SK-N-SH (cell line): ENCODE results near the gene ADAM20. TPM values are rescaled to one million over a fixed set of nuclear protein-coding genes. Genes with fewer than 3 reads are reported as not detected.

Experiments used
- CTCF ChIA-PET: fragments of 300-600, 350-600 bp; formaldehyde crosslinking; extraction: SDS; loops from one replicate; lab custom pipeline; 2021; lab: Yijun Ruan, JAX
- POLR2A ChIA-PET: fragments of 350-600 bp; sonication (Branson Sonifier 250); formaldehyde crosslinking; extraction: SDS; loops from one replicate; lab custom pipeline; 2020; ENCODE audit warnings: antibody characterized with exemption, inconsistent platforms; lab: Yijun Ruan, JAX
- DNase-seq: peaks from one replicate; pipeline ENCODE4 v3.0.0; 2012
- H2AFZ ChIP-seq: fragments of 200-600 bp; sonication (generic); 2 replicates; pipeline ENCODE4 v1.8.1; 2016; ENCODE audit warnings: antibody characterized with exemption, mild to moderate bottlenecking, low read depth
- H3F3A ChIP-seq: fragments of 200-600 bp; sonication (generic); replicated peaks from 2 replicates; pipeline ENCODE3; 2016; ENCODE audit warnings: antibody characterized with exemption, mild to moderate bottlenecking; ENCODE audit not compliant: insufficient read depth
- H3K27ac ChIP-seq, 2 experiments: fragments of 200-500 bp in 1 of 2; fragments of 200-600 bp in 1 of 2; sonication (Bioruptor generic) in 1 of 2; sonication (generic), shearing (Covaris generic) in 1 of 2; 2 replicates each; pipeline versions ENCODE4 v1.5.1 to v1.6.1; 2014 to 2016; ENCODE audit warnings: low read depth in 2 of 2, inconsistent platforms in 1 of 2, low read length in 1 of 2, mild to moderate bottlenecking in 1 of 2, mixed read lengths in 1 of 2
- H3K27me3 ChIP-seq: fragments of 200-600 bp; sonication (generic), shearing (Covaris generic); 2 replicates; pipeline ENCODE4 v1.6.1; 2016; ENCODE audit warnings: mixed run types; ENCODE audit not compliant: insufficient read depth
- H3K36me3 ChIP-seq, 2 experiments: fragments of 200-500 bp in 1 of 2; fragments of 200-600 bp in 1 of 2; sonication (Bioruptor generic) in 1 of 2; sonication (generic) in 1 of 2; replicated peaks in 1 of 2; 2 replicates each; pipeline versions ENCODE3 to v1.5.1; 2014 to 2016; ENCODE audit warnings: low read length in 1 of 2, mild to moderate bottlenecking in 1 of 2; ENCODE audit not compliant: insufficient read depth in 2 of 2, control insufficient read depth in 1 of 2
- H3K4me1 ChIP-seq, 2 experiments: fragments of 200-500 bp in 1 of 2; fragments of 200-600 bp in 1 of 2; sonication (Bioruptor generic) in 1 of 2; sonication (generic), shearing (Covaris generic) in 1 of 2; 2 replicates each; pipeline versions ENCODE4 v1.5.1 to v1.6.1; 2014 to 2016; ENCODE audit warnings: low read depth in 1 of 2, low read length in 1 of 2, mixed run types in 1 of 2; ENCODE audit not compliant: insufficient read depth in 2 of 2, control insufficient read depth in 1 of 2
- H3K4me2 ChIP-seq: fragments of 200-600 bp; sonication (generic), shearing (Covaris generic); 2 replicates; pipeline ENCODE4 v1.6.1; 2017; ENCODE audit warnings: mixed run types
- H3K4me3 ChIP-seq, 2 experiments: fragments of 200-500 bp in 1 of 2; fragments of 200-600 bp in 1 of 2; sonication (Bioruptor generic) in 1 of 2; sonication (generic), shearing (Covaris generic) in 1 of 2; 2 replicates each; pipeline versions ENCODE4 v1.5.1 to v1.8.1; 2014 to 2016; ENCODE audit warnings: low read depth in 2 of 2, inconsistent platforms in 1 of 2, low read length in 1 of 2, mild to moderate bottlenecking in 1 of 2, mixed read lengths in 1 of 2, moderate library complexity in 1 of 2
- H3K79me2 ChIP-seq: fragments of 200-600 bp; sonication (generic); 2 replicates; pipeline ENCODE4 v1.8.1; 2017; ENCODE audit warnings: mild to moderate bottlenecking; ENCODE audit not compliant: insufficient read depth
- H3K9ac ChIP-seq: fragments of 200-600 bp; sonication (generic); 2 replicates; pipeline ENCODE4 v1.6.1; 2017; ENCODE audit warnings: mixed run types
- H3K9me2 ChIP-seq: fragments of 200-600 bp; sonication (generic); 2 replicates; pipeline ENCODE4 v1.6.1; 2017; ENCODE audit warnings: mixed run types
- H3K9me3 ChIP-seq: fragments of 200-600 bp; sonication (generic); 2 replicates; pipeline ENCODE4 v1.6.1; 2017; ENCODE audit warnings: mixed run types, mild to moderate bottlenecking, moderate library complexity
- H4K20me1 ChIP-seq: fragments of 200-600 bp; sonication (generic); 2 replicates; pipeline ENCODE4 v1.6.1; 2017; ENCODE audit warnings: mild to moderate bottlenecking, mixed run types; ENCODE audit not compliant: insufficient read depth
- FOSL2 ChIP-seq: IDR thresholded peaks from 2 replicates; pipeline ENCODE4 v1.4.0; 2012; ENCODE audit warnings: low read depth, mild to moderate bottlenecking, moderate library complexity, borderline replicate concordance
- GABPA ChIP-seq: IDR thresholded peaks from 2 replicates; pipeline ENCODE4 v1.4.0; 2012; ENCODE audit warnings: low read depth, mild to moderate bottlenecking
- JUND ChIP-seq: IDR thresholded peaks from 2 replicates; pipeline ENCODE4 v1.4.0; 2012
- NRF1 ChIP-seq: IDR thresholded peaks from 2 replicates; pipeline ENCODE4 v1.6.1; 2012; ENCODE audit warnings: low read depth, mild to moderate bottlenecking, low read length
- RCOR1 ChIP-seq: fragments of 150-350 bp; IDR thresholded peaks from 2 replicates; pipeline ENCODE4 v1.6.1; 2017; ENCODE audit warnings: antibody characterized with exemption, low read length
- SIN3A ChIP-seq: IDR thresholded peaks from 2 replicates; pipeline ENCODE4 v1.6.1; 2012; ENCODE audit warnings: low read depth, mild to moderate bottlenecking, low read length, moderate library complexity, borderline replicate concordance
- WGBS: methylation state at CpG from one replicate; pipeline ENCODE4 v1.1.6; 2017; ENCODE audit warnings: low lambda C conversion rate; 5-methylcytosine and 5-hydroxymethylcytosine counted together
- polyA plus RNA-seq, 3 experiments: library from polyadenylated mRNA; depleted of rRNA; stranded (reverse); fragments of >200 nt; gene quantifications; 2 replicates each; pipeline ENCODE4 v1.2.3, GENCODE V29; 2012
- TF ChIP-seq, protein P1 (sequence below): IDR thresholded peaks from 2 replicates; pipeline ENCODE4 v1.6.1; 2012; ENCODE audit warnings: mild to moderate bottlenecking, low read depth, low read length, moderate library complexity
- TF ChIP-seq, protein P2 (sequence below): fragments of 150-350 bp; IDR thresholded peaks from 2 replicates; pipeline ENCODE4 v1.6.1; 2016; ENCODE audit warnings: mild to moderate bottlenecking, low read depth, low read length
- TF ChIP-seq, protein P3 (sequence below): IDR thresholded peaks from 2 replicates; pipeline ENCODE4; 2012
- TF ChIP-seq, protein P4 (sequence below): IDR thresholded peaks from 2 replicates; pipeline ENCODE4 v1.4.0; 2012; ENCODE audit warnings: low read depth, borderline replicate concordance

Gene ADAM20
- polyA plus RNA-seq, 1 of the 3 experiments (the other 2 are of a cell fraction): 0.15 TPM

DNA sequence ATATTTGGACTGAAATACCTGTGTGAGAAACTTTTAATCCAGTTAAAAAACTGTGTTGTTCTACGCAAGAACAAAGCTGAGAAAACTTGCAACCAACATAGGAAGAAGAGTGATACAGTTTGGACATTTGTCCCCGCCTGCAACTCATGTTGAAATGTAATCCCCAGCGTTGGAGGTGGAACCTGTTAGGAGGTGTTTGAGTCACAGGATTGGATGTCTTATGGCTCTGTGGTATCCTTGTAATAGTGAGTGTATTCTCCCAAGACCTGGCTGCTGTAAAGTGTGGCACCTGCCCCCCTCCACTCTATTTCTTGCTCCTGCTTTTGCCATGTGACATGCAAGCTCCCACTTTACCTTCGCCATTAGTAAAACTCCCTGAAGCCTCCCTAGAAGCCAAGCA is 28.6 kb upstream of the ADAM20 start:
- H2AFZ ChIP-seq: no peak overlapping the region
- H3K27ac ChIP-seq: no peak overlapping the region
- H3K4me2 ChIP-seq: no peak overlapping the region
- CTCF ChIA-PET: interaction anchor here (1.1 kb wide), 1 partner anchor 42 kb away, joined by 3 read pairs; no protein-coding TSS in a partner anchor
- H3K9ac ChIP-seq: no peak overlapping the region
- no peaks in the 10 kb centered on the region for H3K27me3 ChIP-seq
- H3K79me2 ChIP-seq: peaks cover under 1% of the 10 kb centered on the region; the same call in 1 of the 2 replicates
- H3K36me3 ChIP-seq: peaks cover 36 to 47% of the 10 kb centered on the region in 2 experiments
- no peak for TF ChIP-seq RCOR1
- TF ChIP-seq, protein P1, sequence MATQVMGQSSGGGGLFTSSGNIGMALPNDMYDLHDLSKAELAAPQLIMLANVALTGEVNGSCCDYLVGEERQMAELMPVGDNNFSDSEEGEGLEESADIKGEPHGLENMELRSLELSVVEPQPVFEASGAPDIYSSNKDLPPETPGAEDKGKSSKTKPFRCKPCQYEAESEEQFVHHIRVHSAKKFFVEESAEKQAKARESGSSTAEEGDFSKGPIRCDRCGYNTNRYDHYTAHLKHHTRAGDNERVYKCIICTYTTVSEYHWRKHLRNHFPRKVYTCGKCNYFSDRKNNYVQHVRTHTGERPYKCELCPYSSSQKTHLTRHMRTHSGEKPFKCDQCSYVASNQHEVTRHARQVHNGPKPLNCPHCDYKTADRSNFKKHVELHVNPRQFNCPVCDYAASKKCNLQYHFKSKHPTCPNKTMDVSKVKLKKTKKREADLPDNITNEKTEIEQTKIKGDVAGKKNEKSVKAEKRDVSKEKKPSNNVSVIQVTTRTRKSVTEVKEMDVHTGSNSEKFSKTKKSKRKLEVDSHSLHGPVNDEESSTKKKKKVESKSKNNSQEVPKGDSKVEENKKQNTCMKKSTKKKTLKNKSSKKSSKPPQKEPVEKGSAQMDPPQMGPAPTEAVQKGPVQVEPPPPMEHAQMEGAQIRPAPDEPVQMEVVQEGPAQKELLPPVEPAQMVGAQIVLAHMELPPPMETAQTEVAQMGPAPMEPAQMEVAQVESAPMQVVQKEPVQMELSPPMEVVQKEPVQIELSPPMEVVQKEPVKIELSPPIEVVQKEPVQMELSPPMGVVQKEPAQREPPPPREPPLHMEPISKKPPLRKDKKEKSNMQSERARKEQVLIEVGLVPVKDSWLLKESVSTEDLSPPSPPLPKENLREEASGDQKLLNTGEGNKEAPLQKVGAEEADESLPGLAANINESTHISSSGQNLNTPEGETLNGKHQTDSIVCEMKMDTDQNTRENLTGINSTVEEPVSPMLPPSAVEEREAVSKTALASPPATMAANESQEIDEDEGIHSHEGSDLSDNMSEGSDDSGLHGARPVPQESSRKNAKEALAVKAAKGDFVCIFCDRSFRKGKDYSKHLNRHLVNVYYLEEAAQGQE: no peak
- no peak overlapping the region for H3K4me3 ChIP-seq
- POLR2A ChIA-PET: no interaction called here
- DNase-seq: no peak
- H3F3A ChIP-seq: peaks cover 6% of the 10 kb centered on the region
- 97% methylated on average over 4 of the region's 4 CpGs for WGBS
- H3K9me2 ChIP-seq: no peaks in the 10 kb centered on the region
- H3K4me1 ChIP-seq: no peaks in the 10 kb centered on the region
- H3K9me3 ChIP-seq: peaks cover 6% of the 10 kb centered on the region; the same call in 1 of the 2 replicates
- no peaks in the 10 kb centered on the region for H4K20me1 ChIP-seq

DNA sequence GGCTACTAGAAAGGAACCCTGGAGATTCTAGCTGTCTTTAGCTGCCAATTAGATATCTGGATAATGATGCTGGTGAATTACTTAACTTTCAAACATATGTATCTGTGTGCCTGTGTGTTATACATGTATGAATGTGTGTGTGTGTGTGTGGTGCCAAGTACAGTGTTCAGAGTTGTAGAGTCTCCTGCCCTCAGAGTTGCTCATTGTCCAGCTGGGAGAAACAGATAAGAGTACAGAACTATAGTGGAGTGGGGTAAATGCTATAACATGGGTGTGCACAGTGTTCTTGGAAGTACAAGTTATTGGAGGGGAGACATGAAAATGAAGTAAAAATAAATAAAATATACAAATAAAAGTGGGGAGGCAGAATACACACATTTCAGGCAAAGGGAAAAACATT is 23.6 kb upstream of the ADAM20 start:
- POLR2A ChIA-PET: no interaction called here
- Histone ChIP-seq H2AFZ (no peak overlapping the region), H4K20me1 (no peaks in the 10 kb centered on the region), H3K9me3 (no peaks in the 10 kb centered on the region), H3K27ac (no peak overlapping the region), H3K27me3 (no peaks in the 10 kb centered on the region), H3K4me3 (no peak overlapping the region), H3K9ac (no peak overlapping the region), H3K4me2 (no peak overlapping the region), H3K36me3 (peaks cover 12 to 25% of the 10 kb centered on the region in 2 experiments), H3F3A (no peaks in the 10 kb centered on the region), H3K4me1 (no peaks in the 10 kb centered on the region), H3K79me2 (no peaks in the 10 kb centered on the region), H3K9me2 (no peaks in the 10 kb centered on the region)
- no peak for DNase-seq
- CTCF ChIA-PET: no interaction called here
- no peak for TF ChIP-seq SIN3A
- TF ChIP-seq, protein P2, sequence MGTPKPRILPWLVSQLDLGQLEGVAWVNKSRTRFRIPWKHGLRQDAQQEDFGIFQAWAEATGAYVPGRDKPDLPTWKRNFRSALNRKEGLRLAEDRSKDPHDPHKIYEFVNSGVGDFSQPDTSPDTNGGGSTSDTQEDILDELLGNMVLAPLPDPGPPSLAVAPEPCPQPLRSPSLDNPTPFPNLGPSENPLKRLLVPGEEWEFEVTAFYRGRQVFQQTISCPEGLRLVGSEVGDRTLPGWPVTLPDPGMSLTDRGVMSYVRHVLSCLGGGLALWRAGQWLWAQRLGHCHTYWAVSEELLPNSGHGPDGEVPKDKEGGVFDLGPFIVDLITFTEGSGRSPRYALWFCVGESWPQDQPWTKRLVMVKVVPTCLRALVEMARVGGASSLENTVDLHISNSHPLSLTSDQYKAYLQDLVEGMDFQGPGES: no peak
- TF ChIP-seq, protein P3, sequence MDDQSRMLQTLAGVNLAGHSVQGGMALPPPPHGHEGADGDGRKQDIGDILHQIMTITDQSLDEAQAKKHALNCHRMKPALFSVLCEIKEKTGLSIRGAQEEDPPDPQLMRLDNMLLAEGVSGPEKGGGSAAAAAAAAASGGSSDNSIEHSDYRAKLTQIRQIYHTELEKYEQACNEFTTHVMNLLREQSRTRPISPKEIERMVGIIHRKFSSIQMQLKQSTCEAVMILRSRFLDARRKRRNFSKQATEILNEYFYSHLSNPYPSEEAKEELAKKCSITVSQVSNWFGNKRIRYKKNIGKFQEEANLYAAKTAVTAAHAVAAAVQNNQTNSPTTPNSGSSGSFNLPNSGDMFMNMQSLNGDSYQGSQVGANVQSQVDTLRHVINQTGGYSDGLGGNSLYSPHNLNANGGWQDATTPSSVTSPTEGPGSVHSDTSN: no peak
- no peak for TF ChIP-seq JUND
- TF ChIP-seq FOSL2: no peak
- no peak for TF ChIP-seq NRF1
- TF ChIP-seq, protein P4, sequence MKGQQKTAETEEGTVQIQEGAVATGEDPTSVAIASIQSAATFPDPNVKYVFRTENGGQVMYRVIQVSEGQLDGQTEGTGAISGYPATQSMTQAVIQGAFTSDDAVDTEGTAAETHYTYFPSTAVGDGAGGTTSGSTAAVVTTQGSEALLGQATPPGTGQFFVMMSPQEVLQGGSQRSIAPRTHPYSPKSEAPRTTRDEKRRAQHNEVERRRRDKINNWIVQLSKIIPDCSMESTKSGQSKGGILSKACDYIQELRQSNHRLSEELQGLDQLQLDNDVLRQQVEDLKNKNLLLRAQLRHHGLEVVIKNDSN: no peak
- TF ChIP-seq GABPA: no peak
